ENCODE data around the gene OAF. TPM values are rescaled to one million over a fixed set of nuclear protein-coding genes. Genes with fewer than 3 reads are reported as not detected.
"Not testable (repeated sequence)": the region's sequence is repeated elsewhere in the genome, so short reads cannot be mapped to it uniquely, and the experiment has no call there.

The OAF gene
- total RNA-seq, 8 experiments from 2014 or later = 1.7 to 58.4 (median 16.7) TPM

DNA sequence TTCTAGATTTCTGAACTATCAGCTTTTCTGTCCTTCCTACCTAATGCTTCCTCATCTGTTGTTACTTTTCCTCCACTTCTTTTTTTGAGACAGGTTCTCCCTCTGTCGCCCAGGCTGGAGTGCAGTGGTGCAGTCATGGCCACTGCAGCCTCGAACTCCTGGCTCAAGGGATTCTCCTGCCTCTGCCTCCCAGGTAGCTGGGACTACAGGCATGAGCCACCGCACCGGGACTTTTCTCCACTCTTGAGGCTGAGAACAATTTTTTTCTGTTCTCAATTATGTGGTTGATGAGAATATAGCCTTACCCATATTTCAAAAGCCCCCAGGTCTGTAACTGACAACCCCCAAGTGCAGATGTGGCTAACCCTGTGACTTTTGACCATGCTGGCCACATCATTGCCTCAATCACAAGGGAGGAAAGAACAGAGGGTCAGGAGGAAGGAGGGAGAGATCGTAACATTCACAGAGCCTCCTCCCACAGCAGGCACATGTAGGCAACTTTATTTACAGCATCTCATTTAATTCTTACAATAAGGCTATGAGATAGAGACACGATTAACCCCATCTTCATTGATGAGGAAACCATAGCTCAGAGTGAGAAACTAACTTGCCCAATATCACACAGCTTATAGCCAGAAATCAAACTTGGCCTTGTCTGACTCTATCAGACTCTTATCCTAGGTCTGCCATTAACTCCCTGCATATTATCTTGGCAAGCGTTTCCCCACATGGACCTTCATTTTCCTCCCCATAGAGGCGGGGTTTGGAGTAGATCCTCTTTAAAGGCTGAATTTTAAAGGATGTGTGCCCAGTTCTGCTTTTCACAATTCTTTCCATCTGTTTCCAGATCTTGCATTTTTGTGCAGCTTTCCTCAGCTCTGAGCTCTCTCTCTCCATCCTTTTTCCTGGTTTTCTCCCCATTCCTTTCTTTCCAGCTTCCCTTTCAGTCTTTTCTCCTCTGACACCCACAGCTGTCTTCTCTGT is 38.7 kb downstream of the OAF start:
- H3K4me1 ChIP-seq (replicated peaks in 1 of 2) = peaks cover 0 to 1% of the 10 kb centered on the region in 2 donors
- in situ Hi-C loops (cut with MboI; ENCODE audit: low pct_unique_long_range_greater_than_20kb in 2 of 9, low sequenced_read_pairs in 9 of 9, unreplicated experiment in 9 of 9) = loop anchor here in 1 of 9 experiments (10.0 kb wide), 1 partner anchor 45 kb away; no protein-coding TSS in a partner anchor
- H3K4me3 ChIP-seq = no peak overlapping the region
- 29 to 83% (median 75%) methylated on average over 1 to 8 of the region's 8 CpGs for WGBS, 10 experiments
- ATAC-seq (replicated peaks in 6 of 8) = no peak
- no peak overlapping the region for H3K27ac ChIP-seq

DNA sequence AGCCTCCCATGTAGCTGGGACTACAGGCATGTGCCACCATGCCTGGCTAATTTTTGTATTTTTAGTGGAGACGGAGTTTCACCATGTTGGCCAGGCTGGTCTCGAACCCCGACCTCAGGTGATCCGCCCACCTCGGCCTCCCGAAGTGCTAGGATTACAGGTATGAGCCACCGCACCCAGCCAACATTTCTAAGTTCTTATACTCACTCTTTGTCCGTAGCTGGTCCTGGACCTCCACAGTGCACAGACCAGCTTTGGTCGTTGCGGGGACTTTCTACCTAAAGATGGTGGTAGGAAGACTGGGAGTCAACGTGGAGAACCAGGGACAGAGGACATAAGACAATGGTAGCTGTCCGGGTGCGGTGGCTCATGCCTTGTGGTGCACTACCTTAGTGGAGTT is 42.5 kb downstream of the OAF start:
- H3K27ac ChIP-seq; ATAC-seq (replicated peaks in 6 of 8); in situ Hi-C loops (cut with MboI; ENCODE audit: low pct_unique_long_range_greater_than_20kb in 2 of 9, low sequenced_read_pairs in 9 of 9, unreplicated experiment in 9 of 9); H3K4me3 ChIP-seq: not testable (repeated sequence)
- WGBS, 10 experiments = 60 to 100% (median 89%) methylated on average over 1 to 9 of the region's 13 CpGs; no CpG with 5 or more reads in 3 of the 10 experiments
- H3K4me1 ChIP-seq (replicated peaks in 1 of 2) = peaks cover 16 to 19% of the 10 kb centered on the region in 2 donors

DNA sequence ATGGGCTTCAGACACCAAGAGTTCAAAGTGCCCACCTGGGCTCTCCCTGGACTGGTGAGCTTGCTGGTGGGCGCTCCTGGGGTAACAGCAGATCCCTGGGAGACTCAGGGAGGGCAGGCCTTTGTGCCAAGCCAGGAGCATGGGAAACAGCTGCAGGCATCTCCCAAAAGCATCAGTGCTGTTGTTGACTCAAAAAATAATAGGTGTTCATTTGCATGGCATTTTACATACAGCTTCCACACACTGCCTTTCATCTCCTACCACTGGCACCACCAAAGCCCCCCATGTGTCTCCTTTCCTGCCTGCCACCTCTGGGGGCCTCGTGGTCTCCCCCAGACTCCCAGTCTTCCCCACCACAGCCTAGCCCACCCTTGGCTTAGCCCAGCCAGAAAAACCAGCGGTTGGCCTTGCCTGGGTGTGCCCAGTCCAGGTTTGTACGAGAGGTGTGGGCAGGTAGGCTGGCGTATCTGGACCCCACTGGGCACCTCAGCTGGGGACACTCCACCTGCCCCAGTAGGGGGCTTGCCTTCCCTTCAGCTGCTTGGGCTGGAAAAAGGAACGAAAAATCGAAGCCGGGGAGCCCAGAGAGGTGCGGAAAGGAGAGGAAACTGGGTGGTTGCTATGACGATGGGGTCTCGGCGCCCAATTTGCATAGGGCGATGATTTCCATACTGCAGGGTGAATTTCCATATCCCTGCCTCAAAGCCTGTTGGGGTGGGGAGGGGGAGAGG is 44.1 kb downstream of the OAF start:
- in situ Hi-C loops (cut with MboI; ENCODE audit: low pct_unique_long_range_greater_than_20kb in 2 of 9, low sequenced_read_pairs in 9 of 9, unreplicated experiment in 9 of 9) = no loop called here

DNA sequence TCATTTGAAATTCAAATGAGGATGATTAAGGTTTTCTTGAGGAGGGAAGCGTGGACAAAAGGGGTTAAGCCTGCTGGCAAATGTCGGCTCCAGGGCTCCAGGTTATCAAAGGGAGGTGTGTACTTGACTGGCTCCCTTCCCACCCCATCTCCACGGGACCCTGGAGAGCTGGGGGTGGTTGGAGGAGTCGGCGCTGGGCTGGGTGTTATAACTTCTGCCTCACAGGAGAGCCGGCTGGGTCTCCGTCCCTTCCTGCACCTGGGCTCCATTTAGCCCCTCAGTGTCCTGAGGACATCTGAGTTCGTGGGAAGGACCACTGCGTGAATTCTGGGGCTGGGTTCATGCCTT is 44.7 kb downstream of the OAF start:
- in situ Hi-C loops (cut with MboI; ENCODE audit: low pct_unique_long_range_greater_than_20kb in 2 of 9, low sequenced_read_pairs in 9 of 9, unreplicated experiment in 9 of 9) = no loop called here
- 0 to 100% (median 15%) methylated on average over 1 to 5 of the region's 9 CpGs; no CpG with 5 or more reads in 4 of the 10 experiments for WGBS, 10 experiments
- no peak overlapping the region for H3K27ac ChIP-seq
- H3K4me1 ChIP-seq (replicated peaks in 1 of 2) = peaks cover 16 to 19% of the 10 kb centered on the region in 2 donors
- peak in 4 of 8 experiments; percentile 53 to 65 (median 58) for ATAC-seq (replicated peaks in 6 of 8)
- no peak overlapping the region for H3K4me3 ChIP-seq

More for the DNA sequence above, 44.1 kb downstream of the OAF start:
- H3K27ac ChIP-seq = no peak overlapping the region
- ATAC-seq (replicated peaks in 6 of 8) = peak; percentile 86 to 97 (median 91)
- H3K4me3 ChIP-seq = no peak overlapping the region
- peaks cover 16 to 19% of the 10 kb centered on the region in 2 donors for H3K4me1 ChIP-seq (replicated peaks in 1 of 2)
- 0 to 50% (median 0%) methylated on average over 1 to 5 of the region's 13 CpGs; no CpG with 5 or more reads in 4 of the 10 experiments for WGBS, 10 experiments

DNA sequence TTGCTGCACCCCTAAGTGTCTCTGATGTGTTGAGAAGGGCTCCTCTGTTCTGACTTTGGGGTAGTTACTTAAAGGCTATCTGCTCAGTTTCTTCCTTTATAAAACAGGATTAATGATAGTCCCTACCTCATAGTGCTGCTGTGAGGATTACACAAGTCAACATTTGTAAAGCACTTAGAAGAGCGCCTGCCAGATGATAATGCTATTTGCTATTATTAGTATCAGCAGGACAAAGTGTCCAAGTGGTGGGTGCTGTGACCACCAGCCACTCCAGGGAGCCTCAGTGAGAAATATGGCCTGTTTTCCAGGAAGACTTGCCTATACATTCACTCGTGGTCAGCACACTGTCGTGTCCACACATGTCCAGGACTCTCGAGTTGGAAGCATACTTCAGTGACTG is 45.3 kb downstream of the OAF start:
- no peak overlapping the region for H3K27ac ChIP-seq
- peak in 1 of 8 experiments; percentile 25 for ATAC-seq (replicated peaks in 6 of 8)
- WGBS, 10 experiments = 23 to 90% (median 70%) methylated on average over 1 to 3 of the region's 4 CpGs; no CpG with 5 or more reads in 4 of the 10 experiments
- in situ Hi-C loops (cut with MboI; ENCODE audit: low pct_unique_long_range_greater_than_20kb in 2 of 9, low sequenced_read_pairs in 9 of 9, unreplicated experiment in 9 of 9) = no loop called here
- peaks cover 16 to 19% of the 10 kb centered on the region in 2 donors for H3K4me1 ChIP-seq (replicated peaks in 1 of 2)
- H3K4me3 ChIP-seq = no peak overlapping the region

DNA sequence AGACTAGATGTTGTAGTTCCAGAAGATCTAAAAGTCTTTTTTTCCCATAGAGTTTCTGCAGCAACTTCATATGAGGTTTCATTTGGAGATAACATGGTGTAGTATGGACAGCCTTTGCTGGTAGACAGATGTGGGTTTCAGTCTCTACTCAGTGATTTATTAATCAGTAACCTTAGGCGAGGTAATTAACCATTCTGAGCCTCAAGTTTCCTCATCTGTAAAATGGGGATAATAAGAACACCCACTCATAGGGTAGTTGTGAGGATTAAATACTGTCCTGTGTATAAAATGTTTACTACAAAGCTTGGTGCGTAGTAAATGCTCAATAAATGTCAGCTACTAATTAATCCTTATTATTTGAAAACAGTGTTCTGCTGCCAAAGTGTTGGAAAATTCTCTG is 45.9 kb downstream of the OAF start:
- 75 to 100% (median 95%) methylated on average over 1 to 2 of the region's 2 CpGs; no CpG with 5 or more reads in 4 of the 10 experiments for WGBS, 10 experiments

DNA sequence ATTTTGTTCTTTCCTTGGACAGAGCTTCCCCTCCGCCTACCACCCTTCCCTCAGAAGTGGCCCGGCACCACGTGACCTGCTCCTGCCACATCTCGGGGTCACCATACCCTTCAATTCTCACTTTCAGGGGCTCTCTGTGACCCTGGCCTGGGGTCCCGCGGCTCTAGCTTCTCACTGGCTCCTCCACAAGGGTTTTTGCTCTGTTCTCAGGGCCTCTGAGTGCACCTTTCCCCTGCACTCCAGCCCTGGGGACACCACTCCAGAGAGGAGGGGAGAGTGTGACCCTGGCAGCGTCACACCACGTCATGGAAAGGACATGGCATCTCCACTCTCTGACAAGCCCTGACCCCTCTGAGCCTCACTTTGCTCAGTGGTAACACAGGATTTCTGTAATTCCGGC is 46.5 kb downstream of the OAF start:
- peaks cover 16 to 19% of the 10 kb centered on the region in 2 donors for H3K4me1 ChIP-seq (replicated peaks in 1 of 2)
- WGBS, 10 experiments = 60 to 100% (median 89%) methylated on average over 1 to 7 of the region's 9 CpGs; no CpG with 5 or more reads in 3 of the 10 experiments
- no peak overlapping the region for H3K4me3 ChIP-seq
- no peak for ATAC-seq (replicated peaks in 6 of 8)
- no peak overlapping the region for H3K27ac ChIP-seq
- in situ Hi-C loops (cut with MboI; ENCODE audit: low pct_unique_long_range_greater_than_20kb in 2 of 9, low sequenced_read_pairs in 9 of 9, unreplicated experiment in 9 of 9) = no loop called here

More for the DNA sequence above, 45.9 kb downstream of the OAF start:
- no peak overlapping the region for H3K27ac ChIP-seq
- no peak overlapping the region for H3K4me3 ChIP-seq
- in situ Hi-C loops (cut with MboI; ENCODE audit: low pct_unique_long_range_greater_than_20kb in 2 of 9, low sequenced_read_pairs in 9 of 9, unreplicated experiment in 9 of 9) = no loop called here
- H3K4me1 ChIP-seq (replicated peaks in 1 of 2) = peaks cover 16 to 19% of the 10 kb centered on the region in 2 donors
- ATAC-seq (replicated peaks in 6 of 8) = no peak

DNA sequence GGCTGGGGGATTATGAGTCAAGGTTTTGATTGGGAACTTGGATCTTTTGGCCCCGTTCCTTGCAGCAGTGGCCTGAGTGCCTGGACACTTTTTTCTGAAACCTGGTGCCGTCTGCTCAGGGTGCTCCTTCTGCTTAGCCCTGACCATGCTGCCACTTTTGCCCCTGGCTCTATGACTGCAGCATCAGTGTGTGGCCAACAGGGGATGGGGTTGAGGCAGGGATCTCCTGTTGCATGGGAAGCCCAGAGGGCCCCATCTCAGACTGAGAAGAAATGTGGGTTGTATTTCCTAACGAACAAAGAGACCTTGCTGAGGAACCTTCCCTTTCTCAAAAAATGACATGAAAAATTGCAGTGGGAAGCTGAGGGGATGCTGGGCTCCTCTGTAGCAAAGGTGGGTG is 47.8 kb downstream of the OAF start:
- Histone ChIP-seq H3K4me3 (no peak overlapping the region), H3K4me1 (replicated peaks in 1 of 2) (peaks cover 16 to 19% of the 10 kb centered on the region in 2 donors), H3K27ac (no peak overlapping the region)
- WGBS, 10 experiments = 40 to 86% (median 76%) methylated on average over 1 to 3 of the region's 3 CpGs; no CpG with 5 or more reads in 2 of the 10 experiments
- no peak for ATAC-seq (replicated peaks in 6 of 8)
- in situ Hi-C loops (cut with MboI; ENCODE audit: low pct_unique_long_range_greater_than_20kb in 2 of 9, low sequenced_read_pairs in 9 of 9, unreplicated experiment in 9 of 9) = no loop called here

DNA sequence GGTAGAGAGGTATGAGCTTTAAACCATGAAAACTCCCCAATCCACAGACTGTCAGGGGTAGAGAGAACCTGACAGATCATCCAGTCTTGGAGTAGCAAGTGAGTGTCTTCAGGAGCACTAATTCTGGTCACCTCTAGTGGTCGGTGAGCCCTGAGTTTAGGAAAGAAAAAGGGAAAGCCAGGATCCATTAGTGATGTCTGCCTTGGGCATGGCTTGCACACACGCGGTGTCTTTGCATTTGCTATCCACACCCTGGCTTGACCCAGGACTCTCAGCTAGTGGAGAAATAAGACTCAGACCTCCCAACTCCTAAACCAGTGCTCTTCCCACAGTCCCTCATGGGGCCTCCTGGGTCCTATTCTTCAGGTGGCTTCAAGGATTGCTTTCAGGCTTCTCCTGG is 48.4 kb downstream of the OAF start:
- in situ Hi-C loops (cut with MboI; ENCODE audit: low pct_unique_long_range_greater_than_20kb in 2 of 9, low sequenced_read_pairs in 9 of 9, unreplicated experiment in 9 of 9) = no loop called here
- no peak overlapping the region for H3K4me3 ChIP-seq
- H3K4me1 ChIP-seq (replicated peaks in 1 of 2) = peaks cover 16 to 19% of the 10 kb centered on the region in 2 donors
- no peak overlapping the region for H3K27ac ChIP-seq
- no peak for ATAC-seq (replicated peaks in 6 of 8)
- 66 to 83% (median 82%) methylated on average over 1 to 3 of the region's 3 CpGs; no CpG with 5 or more reads in 6 of the 10 experiments for WGBS, 10 experiments

DNA sequence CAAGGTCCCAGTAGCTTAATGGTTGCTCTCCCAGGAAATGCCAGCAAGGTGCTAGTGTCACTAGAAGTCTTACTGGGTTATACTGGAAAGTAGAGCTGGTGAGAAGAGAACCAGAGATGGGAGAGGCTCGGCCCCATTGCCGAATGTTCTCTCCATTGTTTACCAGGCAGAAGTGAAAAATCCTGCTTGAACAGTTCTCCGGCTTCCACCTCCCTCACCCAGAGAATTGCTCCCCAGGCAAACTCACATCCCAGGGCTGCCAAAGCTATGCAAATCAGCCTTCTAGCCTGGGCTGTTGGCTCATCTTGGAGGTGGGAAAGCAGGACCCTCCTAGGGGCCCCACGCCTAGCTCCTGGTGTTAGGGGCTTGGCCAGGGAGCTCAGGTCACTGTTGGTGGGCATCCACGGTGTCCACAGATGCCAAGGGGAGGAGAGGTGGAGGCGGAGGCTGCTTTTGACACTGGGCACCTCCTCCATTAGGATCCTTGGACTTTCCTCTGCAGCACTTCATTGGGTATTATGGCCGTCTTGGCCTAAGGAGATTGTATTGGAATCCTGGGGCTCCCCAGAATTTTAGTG is 49.2 kb downstream of the OAF start:
- in situ Hi-C loops (cut with MboI; ENCODE audit: low pct_unique_long_range_greater_than_20kb in 2 of 9, low sequenced_read_pairs in 9 of 9, unreplicated experiment in 9 of 9) = no loop called here
- WGBS, 10 experiments = 60 to 100% (median 92%) methylated on average over 1 to 3 of the region's 7 CpGs; no CpG with 5 or more reads in 5 of the 10 experiments

DNA sequence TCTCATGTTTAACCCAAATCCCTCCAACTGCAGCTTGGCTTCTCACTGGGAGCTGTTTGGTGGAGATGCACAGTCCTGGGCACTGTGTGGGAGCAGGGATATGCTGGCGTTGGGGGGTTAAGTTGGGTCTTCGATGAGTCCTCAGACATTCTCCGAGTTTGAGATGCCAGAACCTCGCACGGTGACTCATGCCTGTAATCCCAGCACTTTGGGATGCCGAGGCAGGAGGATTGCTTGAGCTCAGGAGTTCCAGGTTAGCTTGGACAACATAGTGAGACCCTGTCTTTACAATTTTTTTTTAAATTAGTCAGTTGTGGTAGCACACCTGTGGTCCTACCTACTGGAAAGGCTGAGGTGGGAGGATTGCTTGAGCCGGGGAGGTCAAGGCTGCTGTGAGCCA is 49.8 kb downstream of the OAF start:
- ATAC-seq (replicated peaks in 6 of 8) = no peak

More for the DNA sequence above, 49.2 kb downstream of the OAF start:
- no peak for ATAC-seq (replicated peaks in 6 of 8)
- Histone ChIP-seq H3K4me1 (replicated peaks in 1 of 2) (peaks cover 11 to 13% of the 10 kb centered on the region in 2 donors), H3K4me3 (no peak overlapping the region), H3K27ac (no peak overlapping the region)

DNA sequence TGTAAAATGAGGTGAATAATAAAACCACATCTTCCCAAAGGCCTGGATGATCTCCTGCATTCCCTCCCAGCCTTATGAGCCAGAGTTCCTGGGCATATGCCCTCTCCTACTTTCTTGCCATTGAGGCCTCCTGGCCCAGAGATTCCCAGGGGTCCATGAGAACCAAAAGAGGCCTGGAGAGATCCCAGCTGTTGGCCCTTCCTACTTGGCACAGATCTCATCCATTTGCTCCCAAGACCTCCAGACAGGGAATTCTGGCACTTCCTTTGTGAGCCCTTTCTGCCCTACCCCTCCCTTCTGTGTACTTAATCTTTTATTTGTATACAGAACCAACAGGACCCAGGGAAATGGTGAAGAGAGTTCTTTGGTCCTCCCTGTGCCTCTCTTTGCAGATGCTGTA is 50.5 kb downstream of the OAF start:
- Histone ChIP-seq H3K4me3 (no peak overlapping the region), H3K4me1 (replicated peaks in 1 of 2) (peaks cover under 1% of the 10 kb centered on the region in 2 donors), H3K27ac (no peak overlapping the region)
- in situ Hi-C loops (cut with MboI; ENCODE audit: low pct_unique_long_range_greater_than_20kb in 2 of 9, low sequenced_read_pairs in 9 of 9, unreplicated experiment in 9 of 9) = no loop called here
- no peak for ATAC-seq (replicated peaks in 6 of 8)

More for the DNA sequence above, 49.8 kb downstream of the OAF start:
- WGBS, 10 experiments = 40 to 100% (median 83%) methylated on average over 1 to 6 of the region's 7 CpGs; no CpG with 5 or more reads in 4 of the 10 experiments
- no peak overlapping the region for H3K27ac ChIP-seq
- in situ Hi-C loops (cut with MboI; ENCODE audit: low pct_unique_long_range_greater_than_20kb in 2 of 9, low sequenced_read_pairs in 9 of 9, unreplicated experiment in 9 of 9) = no loop called here
- H3K4me1 ChIP-seq (replicated peaks in 1 of 2) = peaks cover 7% of the 10 kb centered on the region in 2 donors
- H3K4me3 ChIP-seq = no peak overlapping the region
